GM19438 (cell line): Measurements from ENCODE around the gene ENTPD1.
"Not testable (repeated sequence)": the region's sequence is repeated elsewhere in the genome, so short reads cannot be mapped to it uniquely, and the experiment has no call there.

Experiments
- ATAC-seq: cut with Tn5 transposase; IDR thresholded peaks from one replicate; pipeline ENCODE4 v1.9.1; 2021; ENCODE audit warnings: low read depth; ENCODE audit not compliant: unreplicated experiment

Gene ENTPD1

DNA sequence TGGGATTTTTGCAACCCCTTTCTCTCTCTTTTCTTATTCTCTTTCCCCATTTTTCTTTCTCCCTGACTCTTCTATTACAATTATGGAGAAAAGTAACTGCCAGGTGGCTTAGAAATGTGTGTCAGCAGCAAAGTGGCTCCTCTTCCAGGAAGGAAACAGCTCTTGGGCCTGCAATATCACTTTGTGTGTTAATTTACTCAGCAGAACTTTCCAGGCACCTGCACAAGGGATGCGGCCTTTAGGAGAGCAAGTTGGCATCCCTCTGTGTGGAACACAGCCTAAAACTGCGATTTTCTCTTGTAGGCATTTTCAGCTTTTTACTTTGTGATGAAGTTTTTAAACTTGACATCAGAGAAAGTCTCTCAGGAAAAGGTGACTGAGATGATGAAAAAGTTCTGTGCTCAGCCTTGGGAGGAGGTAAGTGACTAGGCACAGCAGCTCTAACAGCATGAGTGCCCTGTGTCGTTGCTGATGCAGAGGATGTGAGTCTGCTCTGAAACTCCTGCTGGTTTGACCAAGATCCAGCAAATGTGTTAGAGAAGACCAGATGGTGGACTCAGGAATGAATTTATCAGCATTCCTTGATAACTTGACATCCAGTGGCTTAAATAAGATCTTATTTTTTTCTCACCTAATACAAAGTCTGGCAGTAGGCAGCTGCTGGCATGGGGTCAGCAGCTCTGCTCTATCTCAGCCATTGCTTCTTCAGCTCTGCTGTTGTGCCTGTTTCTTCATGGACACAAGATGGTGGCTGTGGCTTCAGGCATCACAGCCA lies 104.4 kb downstream of the ENTPD1 start:
- ATAC-seq: no peak

DNA sequence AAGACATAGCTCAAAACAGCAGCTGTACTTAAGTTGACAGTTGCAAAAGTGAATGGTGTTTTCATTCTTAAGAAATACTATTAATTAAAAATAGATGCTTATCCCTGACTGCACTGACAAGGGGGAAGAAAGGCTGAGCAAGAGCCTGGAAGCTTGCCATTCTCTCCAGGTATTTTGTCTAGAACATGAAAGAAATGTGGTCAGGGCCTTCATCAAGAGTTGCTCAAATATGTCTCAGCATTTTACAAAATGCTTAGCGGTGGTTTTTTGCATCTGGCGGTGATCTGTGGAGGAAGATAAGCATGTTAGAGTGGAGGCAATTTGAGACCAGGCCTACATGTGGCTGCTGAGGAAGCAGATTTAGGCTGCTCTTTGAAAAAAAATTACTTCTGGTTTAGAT lies 105.4 kb downstream of the ENTPD1 start:
- no peak for ATAC-seq

DNA sequence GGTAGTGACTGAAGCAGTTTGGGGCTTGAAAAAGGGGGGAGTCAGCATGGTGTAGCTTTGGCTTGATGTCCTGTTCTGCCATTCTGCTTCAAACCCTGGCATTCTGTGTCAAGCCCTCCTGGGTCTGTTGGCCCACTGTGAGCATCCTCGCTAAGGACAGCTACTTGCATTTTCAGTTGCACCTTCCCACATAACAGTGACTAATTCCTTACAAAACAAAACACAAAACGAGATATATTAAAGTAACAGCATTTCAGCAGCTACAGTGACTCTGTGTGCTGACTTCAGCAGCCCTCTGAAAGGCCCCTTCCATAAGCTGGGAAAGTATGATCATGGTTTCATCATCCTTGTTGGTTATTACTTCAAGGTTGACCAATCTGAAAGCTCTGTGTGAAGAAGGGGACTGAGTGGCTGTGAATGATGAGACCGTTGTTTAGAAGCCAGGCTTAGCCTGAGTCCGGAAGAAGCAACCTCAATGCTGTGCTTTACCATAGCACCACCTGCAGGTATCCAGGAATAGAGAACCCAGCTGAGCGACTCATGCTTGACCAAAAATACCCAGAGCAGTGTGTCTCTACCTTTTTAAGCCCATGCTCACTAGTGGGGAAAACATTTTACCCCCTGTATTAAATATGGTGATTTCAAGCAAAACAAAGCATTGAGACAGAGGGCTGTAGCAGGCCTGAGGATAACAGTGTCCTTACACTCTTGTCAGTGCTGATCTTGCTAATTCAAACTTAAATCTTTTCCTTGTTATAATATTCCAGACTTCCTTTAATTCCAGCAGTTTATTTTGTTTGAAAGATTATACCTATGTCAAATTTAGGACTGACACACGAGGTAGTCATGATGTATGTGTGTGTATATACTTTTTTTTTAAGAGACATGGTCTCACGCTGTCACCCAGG lies 109.2 kb downstream of the ENTPD1 start:
- peak; percentile 87 for ATAC-seq

DNA sequence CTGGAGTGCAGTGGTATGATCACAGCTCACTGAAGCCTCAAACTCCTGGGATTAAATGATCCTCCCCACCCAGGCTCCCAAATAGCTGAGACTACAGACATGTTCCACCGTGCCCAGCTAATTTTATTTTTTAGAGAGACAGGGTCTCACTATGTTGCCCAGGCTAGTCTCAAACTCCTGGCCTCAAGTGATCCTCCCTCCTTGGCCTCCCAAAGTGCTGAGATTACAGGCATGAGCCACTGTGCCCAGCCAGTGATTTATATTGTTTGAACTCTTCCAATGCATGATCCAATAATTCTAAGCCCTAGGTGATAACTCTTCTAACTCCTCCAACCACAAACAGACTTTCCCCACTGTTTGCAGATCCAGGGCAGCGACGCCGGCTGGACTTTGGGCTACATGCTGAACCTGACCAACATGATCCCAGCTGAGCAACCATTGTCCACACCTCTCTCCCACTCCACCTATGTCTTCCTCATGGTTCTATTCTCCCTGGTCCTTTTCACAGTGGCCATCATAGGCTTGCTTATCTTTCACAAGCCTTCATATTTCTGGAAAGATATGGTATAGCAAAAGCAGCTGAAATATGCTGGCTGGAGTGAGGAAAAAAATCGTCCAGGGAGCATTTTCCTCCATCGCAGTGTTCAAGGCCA lies 110.0 kb downstream of the ENTPD1 start:
- no peak for ATAC-seq

DNA sequence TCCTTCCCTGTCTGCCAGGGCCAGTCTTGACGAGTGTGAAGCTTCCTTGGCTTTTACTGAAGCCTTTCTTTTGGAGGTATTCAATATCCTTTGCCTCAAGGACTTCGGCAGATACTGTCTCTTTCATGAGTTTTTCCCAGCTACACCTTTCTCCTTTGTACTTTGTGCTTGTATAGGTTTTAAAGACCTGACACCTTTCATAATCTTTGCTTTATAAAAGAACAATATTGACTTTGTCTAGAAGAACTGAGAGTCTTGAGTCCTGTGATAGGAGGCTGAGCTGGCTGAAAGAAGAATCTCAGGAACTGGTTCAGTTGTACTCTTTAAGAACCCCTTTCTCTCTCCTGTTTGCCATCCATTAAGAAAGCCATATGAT lies 110.5 kb downstream of the ENTPD1 start:
- no peak for ATAC-seq

DNA sequence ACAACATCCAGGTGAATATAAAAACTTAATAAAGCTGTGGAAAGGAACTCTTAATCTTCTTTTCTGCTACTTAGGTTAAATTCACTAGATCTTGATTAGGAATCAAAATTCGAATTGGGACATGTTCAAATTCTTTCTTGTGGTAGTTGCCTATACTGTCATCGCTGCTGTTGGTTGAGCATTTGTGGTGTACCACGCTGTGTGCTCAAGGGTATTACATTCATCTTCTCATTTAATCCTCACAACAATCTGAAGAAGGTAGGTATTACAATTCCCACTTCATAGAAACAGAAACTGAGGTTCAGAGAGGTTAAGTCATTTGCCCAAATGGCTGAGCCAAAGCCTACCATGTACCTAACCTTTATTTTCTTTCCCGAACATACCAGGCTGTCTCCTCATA lies 111.9 kb downstream of the ENTPD1 start:
- ATAC-seq: no peak

DNA sequence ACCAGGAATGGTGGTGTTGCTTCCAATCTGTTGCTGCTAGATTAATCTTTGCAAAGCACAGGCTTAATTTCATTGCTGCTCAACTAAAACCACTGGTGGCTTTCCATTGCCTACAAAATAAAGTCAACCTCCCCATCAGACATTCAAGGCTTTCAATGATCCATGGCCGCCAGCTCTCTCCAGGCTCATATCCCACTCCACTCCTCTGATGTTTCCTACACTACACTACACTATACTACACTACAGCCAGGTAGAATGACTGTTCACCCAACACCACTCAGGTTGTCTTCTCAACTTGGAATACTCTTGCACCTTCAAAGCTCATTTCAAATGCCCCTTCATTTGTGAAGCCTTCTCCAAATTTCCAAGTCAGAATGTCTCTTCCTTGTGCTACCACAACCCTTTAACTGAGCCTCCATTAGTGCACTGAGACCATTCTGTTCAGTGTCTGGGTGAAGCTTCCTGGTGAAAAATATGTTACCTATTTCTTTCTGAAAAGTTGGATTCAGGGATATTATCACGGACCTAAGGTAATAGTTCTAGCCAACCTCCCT lies 116.3 kb downstream of the ENTPD1 start:
- ATAC-seq: no peak

DNA sequence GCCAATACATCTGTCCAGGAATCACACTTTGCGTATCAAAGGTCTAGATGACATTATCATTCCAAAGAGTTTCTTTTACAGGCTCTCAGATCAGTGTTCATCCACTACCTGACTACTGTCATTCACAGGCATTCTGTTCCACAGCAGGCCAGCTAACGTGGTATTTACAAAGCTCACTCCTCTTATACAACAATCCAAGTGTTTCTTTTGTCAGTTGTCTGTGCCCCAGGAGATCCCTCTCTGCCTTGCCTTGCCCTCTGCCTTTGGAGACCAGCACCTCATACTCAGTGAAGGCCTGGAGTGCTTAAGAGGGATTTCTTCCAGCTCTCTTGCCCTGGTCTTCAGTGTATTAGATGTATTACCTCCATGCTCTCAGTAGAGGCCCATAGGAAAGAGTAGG lies 117.2 kb downstream of the ENTPD1 start:
- no peak for ATAC-seq

DNA sequence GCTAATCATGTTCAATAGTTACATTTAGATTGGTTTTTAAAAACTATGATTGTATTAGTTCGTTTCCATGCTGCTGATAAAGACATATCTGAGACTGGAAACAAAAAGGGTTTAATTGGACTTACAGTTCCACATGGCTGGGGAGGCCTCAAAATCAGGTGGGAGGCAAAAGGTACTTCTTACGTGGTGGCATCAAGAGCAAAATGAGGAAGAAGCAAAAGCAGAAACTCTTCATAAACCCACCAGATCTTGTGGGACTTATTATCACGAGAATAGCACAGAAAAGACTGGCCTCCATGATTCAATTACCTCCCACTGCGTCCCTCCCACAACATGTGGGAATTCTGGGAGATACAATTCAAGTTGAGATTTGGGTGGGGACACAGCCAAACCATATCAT lies 117.7 kb downstream of the ENTPD1 start:
- no peak for ATAC-seq

DNA sequence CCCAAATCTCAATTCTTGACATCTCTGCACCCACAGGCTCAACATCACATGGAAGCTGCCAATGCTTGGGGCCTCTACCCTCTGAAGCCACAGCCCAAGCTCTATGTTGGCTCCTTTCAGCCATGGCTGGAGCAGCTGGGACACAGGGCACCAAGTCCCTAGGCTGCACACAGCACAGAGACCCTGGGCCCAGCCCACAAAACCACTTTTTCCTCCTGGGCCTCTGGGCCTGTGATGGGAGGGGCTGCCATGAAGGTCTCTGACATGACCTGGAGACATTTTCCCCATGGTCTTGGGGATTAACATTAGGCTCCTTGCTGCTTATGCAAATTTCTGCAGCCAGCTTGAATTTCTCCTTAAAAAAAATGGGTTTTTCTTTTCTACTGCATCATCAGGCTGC lies 118.8 kb downstream of the ENTPD1 start:
- ATAC-seq: not testable (repeated sequence)

DNA sequence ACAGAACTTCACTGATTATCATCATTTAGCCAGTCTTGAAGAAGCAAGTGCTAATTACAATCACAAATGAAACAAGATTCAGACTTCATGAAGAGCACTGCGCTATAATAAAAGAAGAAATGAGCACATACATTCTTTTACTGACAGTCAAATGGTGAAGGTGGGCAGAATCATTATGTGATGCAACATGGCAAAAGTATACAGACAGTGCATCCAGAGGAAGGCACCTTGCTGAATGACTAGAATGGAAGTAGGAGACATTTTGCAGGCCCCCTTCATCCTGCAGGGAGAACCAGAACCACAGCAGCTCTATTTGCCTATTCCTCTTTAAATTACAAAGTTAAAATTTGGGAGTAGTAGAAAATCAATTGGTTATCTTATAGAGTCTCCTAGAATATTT lies 120.8 kb downstream of the ENTPD1 start:
- ATAC-seq: no peak

DNA sequence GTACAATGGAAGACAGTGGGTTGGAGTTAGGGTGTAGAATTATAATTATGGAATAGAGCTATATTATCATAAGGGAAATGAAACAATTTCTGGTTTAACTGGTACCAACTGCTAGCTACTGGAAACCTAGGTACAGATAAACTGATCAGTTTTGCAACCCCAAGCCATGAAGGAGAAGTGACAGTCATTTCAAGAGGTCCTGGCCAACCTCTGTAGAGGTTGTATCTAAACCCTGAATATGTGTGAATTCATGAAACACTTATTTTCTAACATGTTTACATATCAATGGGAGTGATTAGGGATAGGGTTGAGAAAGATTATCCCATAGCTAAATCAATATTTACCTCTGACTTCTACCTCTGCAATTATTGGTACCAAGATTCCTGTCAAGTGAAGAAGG lies 121.9 kb downstream of the ENTPD1 start:
- no peak for ATAC-seq

DNA sequence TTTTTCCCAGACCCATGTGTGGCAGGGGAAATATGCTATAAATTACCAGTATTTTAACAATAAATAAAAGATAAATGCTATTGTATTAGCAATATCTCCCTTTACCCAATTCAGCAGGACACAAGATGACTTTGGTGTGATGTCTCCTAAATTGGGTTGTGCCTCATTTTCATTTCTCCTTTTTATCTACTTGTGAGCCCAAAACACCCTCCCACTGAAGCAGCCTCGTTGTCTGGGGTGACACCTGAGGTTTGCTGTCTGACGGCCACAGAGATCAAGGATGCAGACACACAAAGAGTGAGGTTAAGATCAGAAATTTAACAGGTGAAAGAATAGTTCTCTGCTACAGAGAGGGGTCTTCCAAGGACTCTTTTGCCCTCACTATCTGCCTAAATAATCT lies 124.7 kb downstream of the ENTPD1 start:
- ATAC-seq: no peak

DNA sequence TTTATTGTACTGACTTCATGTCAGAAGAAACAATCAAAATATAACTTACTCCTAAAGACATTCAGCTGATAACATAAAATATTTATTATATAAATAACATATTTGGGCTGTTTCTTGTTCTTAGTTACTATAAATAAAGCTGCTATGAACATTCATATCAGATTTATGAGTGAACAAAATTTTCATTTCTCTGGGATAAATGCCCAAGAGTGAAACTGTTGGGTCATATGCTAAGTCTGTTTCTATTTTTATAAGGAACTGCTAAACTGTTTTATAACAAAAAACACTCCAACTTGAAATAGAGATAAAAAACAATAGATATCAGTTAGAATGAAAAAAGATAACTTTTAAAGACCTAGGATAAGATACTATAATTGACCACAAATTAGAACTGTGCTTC lies 125.4 kb downstream of the ENTPD1 start:
- no peak for ATAC-seq

DNA sequence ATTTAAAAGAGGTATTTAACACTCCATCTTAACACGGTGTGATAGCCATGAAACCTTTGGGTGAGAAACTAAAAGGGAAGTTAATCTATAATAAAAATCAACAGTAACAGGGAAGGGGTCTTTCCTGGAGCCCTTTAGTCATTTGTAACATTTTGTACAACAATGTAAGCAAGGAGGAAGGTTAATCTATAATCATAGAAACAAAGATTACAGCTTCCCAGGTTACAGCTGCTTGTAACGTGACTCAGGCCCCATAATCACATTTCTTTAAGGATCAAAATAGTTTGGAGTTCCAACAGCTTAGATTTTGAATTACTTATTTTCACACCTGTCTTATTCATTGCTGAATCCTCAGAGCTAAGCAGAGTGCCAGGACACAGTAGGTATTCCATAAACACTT lies 133.9 kb downstream of the ENTPD1 start:
- no peak for ATAC-seq

DNA sequence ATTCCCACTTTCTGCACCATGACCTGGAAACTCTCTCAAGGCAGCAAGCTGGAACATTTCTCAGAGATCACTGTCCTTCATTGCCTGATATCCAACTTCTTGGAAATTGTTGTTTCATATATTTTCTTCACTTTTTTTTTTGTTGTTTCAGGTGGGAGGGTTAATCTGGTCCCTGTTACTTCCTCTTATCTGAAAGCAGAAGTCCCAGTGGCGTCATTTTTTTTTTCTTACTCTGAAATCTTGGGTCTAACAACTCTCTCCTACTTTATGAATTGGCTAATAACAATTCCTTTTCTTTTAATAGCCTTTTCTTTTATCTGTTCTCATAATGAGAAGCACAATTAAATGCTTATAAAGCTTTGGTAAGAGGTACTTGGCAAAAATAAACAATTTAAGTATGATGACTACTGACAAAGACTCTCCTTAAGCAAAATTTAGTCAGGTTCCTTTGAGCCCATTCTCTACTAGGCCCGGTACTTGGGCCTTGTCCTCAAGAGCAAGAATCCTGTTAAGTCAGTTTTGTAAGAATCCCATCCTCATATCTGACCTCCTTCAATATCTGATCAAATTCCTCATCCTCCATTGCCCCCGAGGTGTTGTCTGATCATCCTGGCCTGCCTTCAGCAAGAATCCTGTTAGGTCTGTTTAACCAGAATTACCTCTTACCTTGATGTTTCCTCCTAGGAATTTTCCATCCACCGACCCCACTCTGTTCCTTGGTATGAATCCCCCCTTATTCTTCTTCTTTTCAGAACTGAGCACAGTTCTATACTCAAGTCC lies 140.3 kb downstream of the ENTPD1 start:
- no peak for ATAC-seq

DNA sequence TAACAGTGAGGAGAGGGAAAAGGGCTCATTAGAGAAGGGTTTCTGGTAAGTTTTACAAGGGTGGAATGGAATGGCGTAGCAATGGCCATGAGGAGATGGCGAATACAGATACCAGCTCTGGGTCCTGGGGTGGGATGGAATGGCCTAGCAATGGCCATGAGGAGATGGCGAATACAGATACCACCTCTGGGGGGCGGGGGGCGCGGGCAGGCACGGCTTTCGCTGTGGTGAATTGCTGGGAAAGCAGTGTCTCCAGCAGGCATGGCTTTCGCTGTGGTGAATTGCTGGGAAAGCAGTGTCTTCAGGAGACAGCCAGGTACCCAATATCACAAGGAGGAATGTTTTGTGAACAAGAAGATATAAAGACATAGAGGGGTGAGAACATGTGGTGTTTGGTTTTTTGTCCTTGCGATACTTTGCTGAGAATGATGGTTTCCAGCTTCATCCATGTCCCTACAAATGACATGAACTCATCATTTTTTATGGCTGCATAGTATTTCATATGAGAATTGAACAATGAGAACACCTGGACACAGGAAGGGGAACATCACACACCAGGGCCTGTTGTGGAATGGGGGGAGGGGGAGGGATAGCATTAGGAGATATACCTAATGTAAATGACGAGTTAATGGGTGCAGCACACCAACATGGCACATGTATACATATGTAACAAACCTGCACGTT lies 150.1 kb downstream of the ENTPD1 start:
- ATAC-seq: not testable (repeated sequence)

DNA sequence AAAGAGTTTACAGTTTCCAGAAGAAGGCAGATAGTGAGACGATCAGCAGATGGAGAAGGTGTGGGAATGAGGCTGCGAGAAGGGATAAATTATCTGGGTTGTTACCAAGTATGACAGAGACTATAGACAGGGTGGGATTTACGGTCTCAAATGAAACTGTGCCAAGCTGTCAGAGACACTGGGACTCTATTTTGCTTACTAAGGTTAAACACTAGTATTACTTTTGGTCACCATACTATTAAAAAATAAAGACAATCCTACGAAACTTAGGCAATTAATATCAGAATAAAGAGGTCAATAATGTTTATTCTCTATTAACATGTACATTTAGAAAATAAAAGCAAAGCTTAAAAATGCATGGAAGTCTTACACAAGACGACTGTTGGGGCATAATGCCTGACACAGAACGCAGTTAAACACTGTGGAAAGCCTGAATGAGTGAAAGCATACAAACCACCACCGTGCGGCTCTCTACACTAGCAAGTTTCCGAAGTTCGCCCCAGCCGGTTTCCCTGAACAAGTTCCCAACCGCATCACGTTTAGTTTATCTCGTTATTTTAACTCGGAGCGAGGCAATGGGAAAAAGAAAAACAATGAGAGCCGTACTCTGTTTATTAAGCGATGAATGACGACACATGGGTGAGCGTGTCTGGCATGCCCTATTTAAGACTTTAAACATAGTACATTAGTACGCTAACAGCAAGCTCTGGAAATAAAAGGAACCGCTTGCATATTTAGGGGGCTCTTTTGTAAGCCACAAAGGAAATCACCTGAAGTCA lies 150.9 kb downstream of the ENTPD1 start:
- peak; percentile 40 for ATAC-seq
